GM21390 (cell line): Measurements from ENCODE around the gene GPR22.

Experiments used
- ATAC-seq: cut with Tn5 transposase; IDR thresholded peaks from one replicate; pipeline ENCODE4 v1.9.1; 2021; ENCODE audit not compliant: unreplicated experiment

GPR22 gene

GRCh38 chr7:107469929-107470328 is at the start of gene GPR22:
TSS of gene GPR22 (plus strand) at chr7:107470057. CDS start at chr7:107474061, 4,004 bp downstream.
- ATAC-seq = no peak

- no peak for ATAC-seq
Measured at GRCh38 chr7:107427462-107427861, 42.4 kb upstream of the GPR22 start.

- no peak for ATAC-seq
Measured at GRCh38 chr7:107428642-107429041, 41.2 kb upstream of the GPR22 start.

- no peak for ATAC-seq
Measured at GRCh38 chr7:107430057-107430456, 39.8 kb upstream of the GPR22 start.

GRCh38 chr7:107432261-107432660 is 37.6 kb upstream of the GPR22 start:
- no peak for ATAC-seq

GRCh38 chr7:107435749-107436148 is 34.1 kb upstream of the GPR22 start:
- no peak for ATAC-seq

- ATAC-seq = no peak
Measured at GRCh38 chr7:107439025-107439424, 30.8 kb upstream of the GPR22 start.

- no peak for ATAC-seq
Measured at GRCh38 chr7:107441581-107442422, 28.1 kb upstream of the GPR22 start.

- ATAC-seq = no peak
Measured at GRCh38 chr7:107442678-107443077, 27.2 kb upstream of the GPR22 start.

GRCh38 chr7:107446531-107446930 is 23.3 kb upstream of the GPR22 start:
- ATAC-seq = no peak

GRCh38 chr7:107446988-107447387 is 22.9 kb upstream of the GPR22 start:
- no peak for ATAC-seq

GRCh38 chr7:107450970-107451369 is 18.9 kb upstream of the GPR22 start:
- ATAC-seq = no peak

- ATAC-seq = no peak
Measured at GRCh38 chr7:107453388-107453787, 16.5 kb upstream of the GPR22 start.

GRCh38 chr7:107461938-107462533 is 7.8 kb upstream of the GPR22 start:
- no peak for ATAC-seq

GRCh38 chr7:107463139-107464078 is 6.4 kb upstream of the GPR22 start:
- ATAC-seq = no peak

GRCh38 chr7:107464666-107465226 is 5.1 kb upstream of the GPR22 start:
- no peak for ATAC-seq

GRCh38 chr7:107467972-107468371 is 1.9 kb upstream of the GPR22 start:
- no peak for ATAC-seq

GRCh38 chr7:107468824-107469223 is 1.0 kb upstream of the GPR22 start:
- ATAC-seq = no peak

GRCh38 chr7:107471292-107472070 is 1.6 kb downstream of the GPR22 start:
- no peak for ATAC-seq

GRCh38 chr7:107472116-107472515 is 2.3 kb downstream of the GPR22 start:
- ATAC-seq = no peak
